Measurements from ENCODE around the gene TNS1.

- TF ChIP-seq CTCF (IDR thresholded peaks at IDR 0.05) (no peak), SIN3A (IDR thresholded peaks at IDR 0.05; ENCODE audit: borderline replicate concordance, low read depth, low read length) (no peak), TAF1 (IDR thresholded peaks at IDR 0.05; ENCODE audit: borderline replicate concordance, low read depth, low read length) (no peak), POLR2AphosphoS5 (IDR thresholded peaks at IDR 0.05; ENCODE audit: low read depth, low read length) (no peak), ELF1 (IDR thresholded peaks at IDR 0.05) (no peak), RFX5 (IDR thresholded peaks at IDR 0.05; ENCODE audit: low read length) (no peak), NRF1 (IDR thresholded peaks at IDR 0.05; ENCODE audit: low read depth, low read length) (no peak), MEF2A (IDR thresholded peaks at IDR 0.05; ENCODE audit: borderline replicate concordance, low read depth) (no peak), MXI1 (IDR thresholded peaks at IDR 0.05; ENCODE audit: low read depth, low read length) (no peak), RAD21 (IDR thresholded peaks at IDR 0.05; ENCODE audit: low read length) (no peak), EP300 (IDR thresholded peaks at IDR 0.05; ENCODE audit: borderline replicate concordance in 1 of 2, low read depth in 1 of 2, low read length in 1 of 2) (no peak)
Measured at GRCh38 chr2:217847115-217847514, 155.7 kb downstream of the TNS1 start.
